Psoas muscle (tissue), 8 donors: ENCODE data around the gene HOXA1. TPM values are rescaled to one million over a fixed set of nuclear protein-coding genes. Genes with fewer than 3 reads are reported as not detected.

ENCODE experiments used
- ATAC-seq, 4 donors: fragments of 200-7000 bp; cut with Tn5 transposase; one replicate each; pipeline ENCODE4 v1.9.1; 2020; ENCODE audit warnings: moderate library complexity in 3 of 4, mild to moderate bottlenecking in 2 of 4
- DNase-seq, 2 donors: peaks; one replicate each; pipeline ENCODE4 v3.0.0-alpha.2; 2020
- H3K27ac ChIP-seq: fragments of 200-600 bp; one replicate; pipeline ENCODE4 v1.8.0; 2022
- H3K27me3 ChIP-seq, 3 donors: fragments of 200-600 bp in 1 of 3; one replicate each; pipeline versions ENCODE4 v1.6.1 to v1.8.0; 2013 to 2022; ENCODE audit warnings: low read length in 2 of 3, mild to moderate bottlenecking in 2 of 3, moderate library complexity in 1 of 3; ENCODE audit not compliant: insufficient read depth in 3 of 3
- H3K36me3 ChIP-seq, 2 donors: fragments of 200-600 bp in 1 of 2; one replicate each; pipeline versions ENCODE4 v1.6.1 to v1.8.0; 2013 to 2022; ENCODE audit warnings: low read depth in 1 of 2, mild to moderate bottlenecking in 1 of 2, moderate library complexity in 1 of 2; ENCODE audit not compliant: insufficient read depth in 1 of 2
- H3K4me1 ChIP-seq: fragments of 200-600 bp; one replicate; pipeline ENCODE4 v1.8.0; 2022
- H3K4me3 ChIP-seq: fragments of 200-600 bp; one replicate; pipeline ENCODE4 v1.8.0; 2022; ENCODE audit warnings: mild to moderate bottlenecking
- H3K9me3 ChIP-seq: fragments of 200-600 bp; one replicate; pipeline ENCODE4 v1.8.0; 2022
- CTCF ChIP-seq: fragments of 200-600 bp; IDR thresholded peaks from one replicate; pipeline ENCODE4 v1.8.0; 2022; ENCODE audit warnings: antibody characterized with exemption
- WGBS, 3 donors: extraction: QIAGEN DNeasy Blood & Tissue Kit; methylation state at CpG; one replicate each; pipeline versions ENCODE4 v1.1.6 to v1.1.7; 2013; 5-methylcytosine and 5-hydroxymethylcytosine counted together
- intact Hi-C, 2 donors: fragments of 100-400 bp; cut with DNase I; formaldehyde crosslinking; loops; one replicate each; pipeline versions ENCODE4 v1.11.0 to v1.14.2; 2022
- polyA plus RNA-seq, 3 donors: library from polyadenylated mRNA; stranded (reverse); fragments of 200-250 nt; gene quantifications; one replicate each; pipeline ENCODE4 v1.2.3, GENCODE V29; 2013
- total RNA-seq, 4 donors: library from RNA; stranded (reverse); fragmentation: NEBNext Ultra II Directional in 2 of 4; extraction: Animal tissue kit (Norgen Biotek cat#: 25700) in 2 of 4; gene quantifications; one replicate each; pipeline versions ENCODE4 v1.2.1 to v1.2.4, GENCODE V29; 2021 to 2023
- donor health status: healthy with polysubstance abuse.
- donor health status: DM: no; HTN: no; CAD: no; lungs with moderate emphysema.
- donor health status: Bipolar disorder and iron deficiency.
- donor health status: healthy.
- donor health status: DM: yes; HTN: yes; CAD: no.
- donor health status: DM: no; HTN: no; CAD: no.
- donor health status: DM: no; HTN: no; CAD: no.
- donor health status: DM: yes; HTN: yes; CAD: no.

HOXA1 gene
- total and polyA plus RNA-seq, 7 donors, result 0.03 to 0.22 (median 0.21) TPM; not detected in 2

- DNase-seq, result no peak
- intact Hi-C loops, result no loop called here
- H3K27ac ChIP-seq, result no peak overlapping the region
Measured at GRCh38 chr7:27073076-27073475, 22.7 kb downstream of the HOXA1 start.

GRCh38 chr7:27071622-27072390, 24.0 kb downstream of the HOXA1 start:
- WGBS, 3 donors, result 40 to 45% (median 41%) methylated on average over 6 of the region's 6 CpGs
- no peak overlapping the region for H3K4me3 ChIP-seq
- DNase-seq (no peak), ATAC-seq (peak in 3 of 4 donors; percentile 70 to 91 (median 91))
- peaks cover 14% of the 10 kb centered on the region for H3K4me1 ChIP-seq
- H3K9me3 ChIP-seq, result no peaks in the 10 kb centered on the region
- no peak for TF ChIP-seq CTCF
- no peaks in the 10 kb centered on the region for H3K27me3 ChIP-seq
- intact Hi-C loops, result no loop called here
- H3K27ac ChIP-seq, result no peak overlapping the region
- H3K36me3 ChIP-seq, result no peaks in the 10 kb centered on the region

More at GRCh38 chr7:27073076-27073475, 22.7 kb downstream of the HOXA1 start:
- no peak overlapping the region for H3K4me3 ChIP-seq
- no peaks in the 10 kb centered on the region for H3K9me3 ChIP-seq
- peak in 3 of 4 donors; percentile 59 to 63 (median 60) for ATAC-seq
- H3K36me3 ChIP-seq, result no peaks in the 10 kb centered on the region
- no peaks in the 10 kb centered on the region for H3K27me3 ChIP-seq
- TF ChIP-seq CTCF, result no peak
- peaks cover 14% of the 10 kb centered on the region for H3K4me1 ChIP-seq

GRCh38 chr7:27068259-27068658, 27.5 kb downstream of the HOXA1 start:
- Histone ChIP-seq H3K4me1 (peaks cover 14% of the 10 kb centered on the region), H3K36me3 (no peaks in the 10 kb centered on the region), H3K9me3 (no peaks in the 10 kb centered on the region), H3K27me3 (no peaks in the 10 kb centered on the region), H3K27ac (no peak overlapping the region), H3K4me3 (no peak overlapping the region)
- 89 to 100% (median 98%) methylated on average over 1 of the region's 1 CpG for WGBS, 3 donors
- no peak for TF ChIP-seq CTCF
- DNase-seq, result no peak
- intact Hi-C loops, result loop anchor here in 1 of 2 donors (5.0 kb wide), 1 partner anchor 36 kb away; no protein-coding TSS in a partner anchor
- ATAC-seq, result no peak

- no peak for TF ChIP-seq CTCF
- ATAC-seq (no peak), DNase-seq (no peak)
- WGBS, 3 donors, result 78 to 81% (median 80%) methylated on average over 3 of the region's 3 CpGs
- H3K27ac ChIP-seq, result no peak overlapping the region
- H3K36me3 ChIP-seq, result no peaks in the 10 kb centered on the region
- intact Hi-C loops, result loop anchor here in 1 of 2 donors (5.0 kb wide), 1 partner anchor 34 kb away; no protein-coding TSS in a partner anchor
- H3K4me1 ChIP-seq, result no peaks in the 10 kb centered on the region
- no peaks in the 10 kb centered on the region for H3K27me3 ChIP-seq
- H3K4me3 ChIP-seq, result no peak overlapping the region
- no peaks in the 10 kb centered on the region for H3K9me3 ChIP-seq
Measured at GRCh38 chr7:27066148-27066547, 29.7 kb downstream of the HOXA1 start.
